ENCODE measurements around the gene FBXO11. TPM values are rescaled to one million over a fixed set of nuclear protein-coding genes. Genes with fewer than 3 reads are reported as not detected.

Gene FBXO11
- total and polyA plus RNA-seq, 10 of the 15 experiments (the other 5 are each of a cell fraction or from before 2014, with no cell fraction given), result 5.9 to 38.9 (median 22.5) TPM

DNA sequence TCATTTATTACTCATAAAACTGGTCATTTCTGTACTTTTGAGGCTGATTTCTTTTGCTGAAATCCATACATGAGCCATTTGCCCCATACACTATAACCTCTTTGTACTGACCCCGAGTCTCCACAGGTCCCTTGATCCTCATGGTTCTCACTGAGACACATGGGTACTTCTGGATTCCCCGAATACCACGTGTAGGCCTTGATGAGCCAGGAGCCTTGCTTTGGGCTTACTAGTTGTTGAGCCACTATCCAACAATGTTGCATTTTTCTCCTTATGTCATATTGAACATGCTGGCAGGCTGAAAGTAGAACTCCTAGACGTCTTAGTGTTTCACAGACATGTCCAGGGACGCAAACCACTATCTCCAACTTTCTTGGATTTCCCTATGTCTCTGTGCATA, 2.4 kb upstream of the FBXO11 start:
- no peak overlapping the region for H2AFZ ChIP-seq (ENCODE audit: control insufficient read depth, low read depth, low read length)
- peaks cover 22% of the 10 kb centered on the region for H3K79me2 ChIP-seq (ENCODE audit: control insufficient read depth, insufficient read depth, low read length)
- intact Hi-C loops (cut with micrococcal nuclease; ENCODE audit: unreplicated experiment) (loop anchor here (5.0 kb wide), 1 partner anchor 509 kb away; no protein-coding TSS in a partner anchor), in situ Hi-C loops (cut with MboI) (loop anchor here (10.0 kb wide), 1 partner anchor 426 kb away; no protein-coding TSS in a partner anchor)
- ChIA-PET POLR2A (interaction anchor here (0.6 kb wide), 1 partner anchor 9 kb away, joined by 18 read pairs; no protein-coding TSS in a partner anchor), RAD21 (ENCODE audit: unreplicated experiment) (no interaction called here), SMC1A (ENCODE audit: uncharacterized antibody, unreplicated experiment) (interaction anchor here (0.6 kb wide), 1 partner anchor 70 kb away, joined by 3 read pairs; no protein-coding TSS in a partner anchor), CTCF (interaction anchor here (2.3 kb wide), 2 partner anchors 8 to 197 kb away, joined by 10 to 19 read pairs; no protein-coding TSS in a partner anchor)
- TF ChIP-seq EED (IDR thresholded peaks at IDR 0.05; ENCODE audit: low read depth) (no peak), SPI1 (IDR thresholded peaks at IDR 0.05; ENCODE audit: borderline replicate concordance, insufficient read depth, low read depth, low read length) (no peak), KDM1A (IDR thresholded peaks at IDR 0.05; ENCODE audit: borderline replicate concordance) (no peak), NR2C1 (IDR thresholded peaks at IDR 0.05) (no peak), MEF2B (IDR thresholded peaks at IDR 0.05; ENCODE audit: partially characterized antibody, poor library complexity, severe bottlenecking) (no peak), NR2F1 (conservative IDR thresholded peaks at IDR 0.05) (no peak), FOS (IDR thresholded peaks at IDR 0.05; ENCODE audit: borderline replicate concordance, extremely low read depth, insufficient read length) (no peak), SUZ12 (IDR thresholded peaks at IDR 0.05; ENCODE audit: unreplicated experiment) (no peak), ATF7 (IDR thresholded peaks at IDR 0.05; ENCODE audit: low read depth) (no peak)
- TF ChIP-seq, protein P1, sequence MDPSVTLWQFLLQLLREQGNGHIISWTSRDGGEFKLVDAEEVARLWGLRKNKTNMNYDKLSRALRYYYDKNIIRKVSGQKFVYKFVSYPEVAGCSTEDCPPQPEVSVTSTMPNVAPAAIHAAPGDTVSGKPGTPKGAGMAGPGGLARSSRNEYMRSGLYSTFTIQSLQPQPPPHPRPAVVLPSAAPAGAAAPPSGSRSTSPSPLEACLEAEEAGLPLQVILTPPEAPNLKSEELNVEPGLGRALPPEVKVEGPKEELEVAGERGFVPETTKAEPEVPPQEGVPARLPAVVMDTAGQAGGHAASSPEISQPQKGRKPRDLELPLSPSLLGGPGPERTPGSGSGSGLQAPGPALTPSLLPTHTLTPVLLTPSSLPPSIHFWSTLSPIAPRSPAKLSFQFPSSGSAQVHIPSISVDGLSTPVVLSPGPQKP (IDR thresholded peaks at IDR 0.05; ENCODE audit: low read depth, low read length), result no peak
- H3K36me3 ChIP-seq (ENCODE audit: control insufficient read depth in 2 of 2, insufficient read depth in 2 of 2, low read length in 1 of 2), result no peaks in the 10 kb centered on the region
- no peak overlapping the region for H3K27ac ChIP-seq (ENCODE audit: control insufficient read depth, insufficient read depth)
- ATAC-seq (no peak), FAIRE-seq (no peak), DNase-seq (ENCODE audit: low read depth, low spot score) (no peak)
- H3K27me3 ChIP-seq (replicated peaks in 1 of 2; ENCODE audit: control insufficient read depth in 2 of 2, insufficient read depth in 2 of 2, low read length in 1 of 2), result no peaks in the 10 kb centered on the region
- H3K9ac ChIP-seq (ENCODE audit: control insufficient read depth, insufficient read depth, low read length), result no peak overlapping the region
- H3K4me1 ChIP-seq (ENCODE audit: control insufficient read depth, insufficient read depth, low read length), result no peaks in the 10 kb centered on the region
- no peaks in the 10 kb centered on the region for H3K9me3 ChIP-seq (replicated peaks; ENCODE audit: control insufficient read depth, insufficient read depth, low read length)
- no peak overlapping the region for H3K4me3 ChIP-seq
- H3K4me2 ChIP-seq (ENCODE audit: control insufficient read depth, insufficient read depth), result no peak overlapping the region
- H4K20me1 ChIP-seq (ENCODE audit: control insufficient read depth, insufficient read depth), result no peaks in the 10 kb centered on the region
- BruUV-seq (replicated peaks), result no TSS peak
- 87% methylated on average over 5 of the region's 5 CpGs for WGBS (ENCODE audit: insufficient coverage, insufficient replicate concordance, low lambda C conversion rate, missing lambda C conversion rate)

All from GM12878 (cell line).